Ectodermal cell (in vitro differentiated cells): ENCODE measurements around the gene MGME1. TPM values are rescaled to one million over a fixed set of nuclear protein-coding genes. Genes with fewer than 3 reads are reported as not detected.

Source experiments
- H3K27ac ChIP-seq: 2 replicates; pipeline ENCODE4 v1.7.0; 2013; ENCODE audit warnings: mild to moderate bottlenecking, low read depth, low read length; ENCODE audit not compliant: insufficient read depth, poor library complexity, severe bottlenecking
- H3K27me3 ChIP-seq: 2 replicates; pipeline ENCODE4 v1.7.0; 2013; ENCODE audit warnings: mild to moderate bottlenecking, low read length; ENCODE audit not compliant: insufficient read depth, control insufficient read depth, poor library complexity, severe bottlenecking
- H3K36me3 ChIP-seq: one replicate; pipeline ENCODE4 v1.7.0; 2013; ENCODE audit warnings: low read length; ENCODE audit not compliant: control insufficient read depth, insufficient read depth
- H3K4me1 ChIP-seq: one replicate; pipeline ENCODE4 v1.7.0; 2013; ENCODE audit warnings: low read length; ENCODE audit not compliant: control insufficient read depth, insufficient read depth
- H3K4me3 ChIP-seq: 2 replicates; pipeline ENCODE4 v1.7.0; 2013; ENCODE audit warnings: low read depth, low read length, control low read depth; ENCODE audit not compliant: insufficient read depth
- H3K9me3 ChIP-seq: 2 replicates; pipeline ENCODE4 v1.7.0; 2013; ENCODE audit warnings: mild to moderate bottlenecking, low read length, moderate library complexity; ENCODE audit not compliant: control insufficient read depth
- WGBS, 2 experiments: methylation state at CpG; one replicate each; pipeline ENCODE4 v1.1.7; 2013; ENCODE audit warnings: missing lambda C conversion rate in 2 of 2; 5-methylcytosine and 5-hydroxymethylcytosine counted together
- polyA plus RNA-seq, 4 experiments: library from polyadenylated mRNA; stranded (reverse); fragments of 50-300 nt; gene quantifications; one replicate each; pipeline ENCODE4 v1.2.3, GENCODE V29; 2013

Gene MGME1, protein sequence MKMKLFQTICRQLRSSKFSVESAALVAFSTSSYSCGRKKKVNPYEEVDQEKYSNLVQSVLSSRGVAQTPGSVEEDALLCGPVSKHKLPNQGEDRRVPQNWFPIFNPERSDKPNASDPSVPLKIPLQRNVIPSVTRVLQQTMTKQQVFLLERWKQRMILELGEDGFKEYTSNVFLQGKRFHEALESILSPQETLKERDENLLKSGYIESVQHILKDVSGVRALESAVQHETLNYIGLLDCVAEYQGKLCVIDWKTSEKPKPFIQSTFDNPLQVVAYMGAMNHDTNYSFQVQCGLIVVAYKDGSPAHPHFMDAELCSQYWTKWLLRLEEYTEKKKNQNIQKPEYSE
- polyA plus RNA-seq (2013, experiment 1 of 4) = 57.5 TPM
- 51.5 TPM for polyA plus RNA-seq (2013, experiment 2 of 4)
- 46.2 TPM for polyA plus RNA-seq (2013, experiment 3 of 4)
- polyA plus RNA-seq (2013, experiment 4 of 4) = 39.1 TPM

DNA sequence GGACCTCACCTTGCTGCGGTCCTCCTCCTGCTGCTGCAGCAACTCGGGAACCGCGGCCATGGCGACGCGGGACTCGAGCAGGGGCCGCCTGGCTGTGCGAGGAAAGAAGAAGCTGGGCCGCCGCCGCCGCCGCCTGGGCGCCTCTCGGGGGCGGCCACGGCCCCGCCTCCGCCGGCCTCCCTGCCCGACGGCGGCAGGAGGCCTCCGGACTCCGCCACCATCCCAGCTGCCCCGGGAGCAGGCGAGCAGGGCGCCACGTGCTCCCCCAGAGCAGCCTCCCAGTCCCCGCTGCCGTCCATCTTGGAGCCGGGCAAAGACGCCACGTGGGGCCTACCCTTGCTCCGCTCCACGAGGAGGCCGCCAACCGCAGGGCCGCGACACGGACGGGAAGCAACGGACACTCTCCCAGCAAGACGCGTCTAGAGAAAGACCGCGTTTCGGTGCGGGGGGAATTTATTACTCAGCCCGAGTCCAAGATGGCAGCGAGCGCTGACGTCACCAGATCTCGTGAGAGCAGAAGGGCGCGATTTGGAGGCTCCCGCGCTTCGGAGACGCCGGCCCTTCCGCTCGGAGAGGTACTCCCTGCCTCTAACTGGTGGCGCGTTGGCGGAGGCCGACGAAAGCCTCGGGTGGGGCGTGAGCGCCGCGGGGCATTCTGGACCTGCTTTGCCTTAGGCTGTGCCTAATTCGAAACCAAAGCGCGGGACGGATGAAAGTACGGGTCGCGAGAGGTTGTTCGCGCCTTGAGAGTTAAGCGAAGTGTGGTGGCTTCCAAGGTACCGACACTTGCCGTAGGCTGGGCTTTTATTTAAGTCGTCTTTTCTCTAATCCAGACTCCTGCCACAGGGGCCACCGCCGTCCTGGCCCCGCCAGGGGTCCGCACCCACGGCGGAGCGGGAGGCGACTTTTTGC, at the start of gene MGME1, which contains the start of gene SNX5:
Gene MGME1, plus strand, starts transcription at position 653 of the 912 bp plus-strand sequence. CDS start 842 bp downstream, outside the sequence.
Gene SNX5, minus strand, starts transcription at position 429 of the 912 bp plus-strand sequence. Its CDS starts 369 bp downstream, at position 60.
- peaks cover 16% of the 10 kb centered on the region for H3K4me1 ChIP-seq
- 0% methylated on average over 96 of the region's 96 CpGs for WGBS, 2 experiments

DNA sequence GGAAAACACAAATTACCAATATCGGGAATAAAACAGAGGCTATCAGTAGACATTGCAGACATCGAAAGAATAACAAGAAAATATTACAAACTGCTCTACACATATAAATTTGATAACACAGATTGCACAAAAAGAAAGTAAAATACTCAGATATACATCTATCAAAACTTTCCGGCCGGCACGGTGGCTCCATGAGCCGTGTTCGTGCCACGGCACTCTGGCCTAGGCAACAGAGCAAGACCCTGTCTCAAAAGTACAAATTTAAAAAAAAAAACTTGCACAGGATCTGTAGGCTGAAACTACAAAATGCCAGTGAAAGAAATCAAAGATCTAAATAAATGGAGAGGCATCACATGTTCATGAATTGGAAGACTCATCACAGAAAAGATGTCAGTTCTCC, 49.7 kb upstream of the MGME1 start:
- no peaks in the 10 kb centered on the region for H3K9me3 ChIP-seq
- WGBS, 2 experiments = 94 to 95% methylated on average over 8 of the region's 8 CpGs
- no peaks in the 10 kb centered on the region for H3K27me3 ChIP-seq

More for the DNA sequence above, at the start of gene MGME1, which contains the start of gene SNX5:
- peak within 1 kb of the TSS; percentile 100 for H3K27ac ChIP-seq
- H3K27me3 ChIP-seq = no peaks in the 10 kb centered on the region
- H3K9me3 ChIP-seq = no peaks in the 10 kb centered on the region
- H3K36me3 ChIP-seq = no peaks in the 10 kb centered on the region
- peak within 1 kb of the TSS; percentile 98 for H3K4me3 ChIP-seq

DNA sequence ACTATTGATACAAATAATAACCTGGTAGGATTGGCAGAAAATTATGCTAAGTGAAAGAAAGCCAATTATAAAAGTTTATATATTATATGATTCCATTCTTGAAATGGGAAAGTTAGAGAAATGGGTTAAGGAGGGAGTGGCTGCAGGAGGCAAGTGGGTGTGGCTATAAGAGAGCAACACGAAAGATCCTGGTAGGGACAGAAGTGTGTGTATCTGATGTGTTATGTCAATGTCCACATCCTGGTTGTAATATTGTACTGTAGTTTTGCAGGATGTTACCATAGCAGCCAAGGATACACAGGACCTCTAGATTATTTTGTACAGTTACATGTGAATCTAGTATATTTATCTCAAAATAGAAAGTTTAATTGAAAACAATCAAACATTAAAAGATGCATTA, 47.0 kb upstream of the MGME1 start:
- no peak overlapping the region for H3K27ac ChIP-seq
- no peaks in the 10 kb centered on the region for H3K9me3 ChIP-seq
- no peak overlapping the region for H3K4me3 ChIP-seq
- no peaks in the 10 kb centered on the region for H3K36me3 ChIP-seq
- H3K27me3 ChIP-seq = no peaks in the 10 kb centered on the region
- WGBS, 2 experiments = 55 to 61% methylated on average over 1 of the region's 1 CpG
- H3K4me1 ChIP-seq = no peaks in the 10 kb centered on the region

More for the DNA sequence above, 49.7 kb upstream of the MGME1 start:
- no peaks in the 10 kb centered on the region for H3K4me1 ChIP-seq
- H3K4me3 ChIP-seq = no peak overlapping the region
- no peaks in the 10 kb centered on the region for H3K36me3 ChIP-seq
- H3K27ac ChIP-seq = no peak overlapping the region

DNA sequence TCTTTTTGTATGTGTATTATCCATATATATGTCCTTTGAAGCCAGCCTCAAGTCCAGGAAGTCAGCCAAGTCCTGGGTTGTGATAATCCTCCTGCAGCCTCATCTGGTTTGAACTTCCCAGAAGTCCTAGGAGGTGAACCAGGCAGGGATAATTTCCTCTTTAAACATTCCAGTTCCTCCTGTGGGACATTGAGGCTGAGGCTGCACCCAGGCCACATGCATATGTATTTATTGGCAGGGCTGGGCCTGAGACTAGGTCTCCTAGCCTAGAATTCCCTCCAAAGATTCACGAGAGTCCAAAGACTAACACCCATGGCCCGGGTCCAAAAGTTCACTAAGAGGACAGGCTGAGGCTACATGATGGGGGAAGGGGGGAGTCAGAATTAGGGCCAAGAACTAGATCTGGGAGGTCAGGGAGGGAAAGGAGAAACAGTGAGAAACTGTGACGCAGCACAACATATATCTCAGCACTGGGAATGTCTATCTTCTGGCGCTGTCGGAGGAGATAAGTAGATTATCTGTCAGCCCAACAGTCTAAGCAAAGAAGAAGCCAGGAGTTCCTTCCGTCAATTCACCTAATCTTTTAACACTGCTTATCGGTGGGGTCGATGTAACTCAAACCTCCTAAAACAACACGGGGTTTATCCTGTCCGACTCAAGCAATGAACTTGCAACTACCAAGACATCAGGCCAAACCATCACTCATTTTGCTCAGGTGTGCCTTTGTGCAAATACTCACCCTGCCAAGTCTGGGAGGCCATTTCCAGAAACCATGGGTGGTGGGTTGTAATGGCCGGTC, 43.5 kb upstream of the MGME1 start:
- Histone ChIP-seq H3K27ac (no peak overlapping the region), H3K4me3 (no peak overlapping the region), H3K9me3 (no peaks in the 10 kb centered on the region), H3K4me1 (peaks cover 4% of the 10 kb centered on the region), H3K36me3 (no peaks in the 10 kb centered on the region), H3K27me3 (no peaks in the 10 kb centered on the region)
- 93 to 96% methylated on average over 11 of the region's 11 CpGs for WGBS, 2 experiments

DNA sequence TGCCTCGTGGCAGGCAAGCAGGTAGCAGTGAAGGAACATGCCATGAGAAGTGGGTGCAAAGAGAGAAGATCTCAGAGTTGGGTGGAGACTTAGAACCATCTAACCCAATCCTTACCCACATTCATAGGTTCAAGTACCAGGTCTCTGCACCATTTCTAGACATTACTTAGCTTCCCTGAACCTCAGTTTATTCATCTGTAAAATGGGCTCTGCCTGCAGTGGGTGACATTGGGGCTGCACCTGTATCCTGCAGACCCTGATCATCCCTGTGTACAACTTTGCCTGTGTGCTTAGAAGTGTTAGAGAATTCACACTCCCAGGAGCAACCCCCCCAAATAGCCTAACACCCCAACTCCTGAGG, 42.9 kb upstream of the MGME1 start:
- Histone ChIP-seq H3K27me3 (no peaks in the 10 kb centered on the region), H3K9me3 (no peaks in the 10 kb centered on the region), H3K36me3 (no peaks in the 10 kb centered on the region), H3K4me1 (peaks cover 4% of the 10 kb centered on the region), H3K27ac (no peak overlapping the region), H3K4me3 (no peak overlapping the region)
- WGBS, 2 experiments = 82 to 90% methylated on average over 1 of the region's 1 CpG

DNA sequence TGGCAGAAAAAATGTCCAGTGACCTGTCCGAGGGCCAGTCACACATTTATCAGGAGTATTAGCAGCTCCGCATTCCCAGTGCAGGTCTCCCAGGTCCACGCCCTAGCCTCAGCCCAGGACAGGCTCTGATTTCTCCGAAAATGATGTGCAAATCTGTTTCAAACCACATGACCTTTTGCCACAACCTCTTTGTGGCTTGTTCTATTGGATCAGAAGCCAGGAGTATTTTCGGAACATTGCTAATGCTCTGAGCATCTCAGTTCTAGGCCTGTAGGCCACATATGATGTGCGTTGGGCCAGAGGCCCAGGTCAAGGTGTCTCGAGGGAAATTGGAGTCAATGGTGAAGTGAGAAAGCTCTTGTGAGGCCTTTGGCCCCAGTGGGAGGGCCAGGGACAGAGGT, 40.6 kb upstream of the MGME1 start:
- 93 to 95% methylated on average over 7 of the region's 7 CpGs for WGBS, 2 experiments
- H3K9me3 ChIP-seq = no peaks in the 10 kb centered on the region
- H3K4me1 ChIP-seq = peaks cover 4% of the 10 kb centered on the region
- H3K36me3 ChIP-seq = no peaks in the 10 kb centered on the region
- H3K27me3 ChIP-seq = peaks cover 9% of the 10 kb centered on the region
- H3K4me3 ChIP-seq = no peak overlapping the region
- H3K27ac ChIP-seq = no peak overlapping the region

DNA sequence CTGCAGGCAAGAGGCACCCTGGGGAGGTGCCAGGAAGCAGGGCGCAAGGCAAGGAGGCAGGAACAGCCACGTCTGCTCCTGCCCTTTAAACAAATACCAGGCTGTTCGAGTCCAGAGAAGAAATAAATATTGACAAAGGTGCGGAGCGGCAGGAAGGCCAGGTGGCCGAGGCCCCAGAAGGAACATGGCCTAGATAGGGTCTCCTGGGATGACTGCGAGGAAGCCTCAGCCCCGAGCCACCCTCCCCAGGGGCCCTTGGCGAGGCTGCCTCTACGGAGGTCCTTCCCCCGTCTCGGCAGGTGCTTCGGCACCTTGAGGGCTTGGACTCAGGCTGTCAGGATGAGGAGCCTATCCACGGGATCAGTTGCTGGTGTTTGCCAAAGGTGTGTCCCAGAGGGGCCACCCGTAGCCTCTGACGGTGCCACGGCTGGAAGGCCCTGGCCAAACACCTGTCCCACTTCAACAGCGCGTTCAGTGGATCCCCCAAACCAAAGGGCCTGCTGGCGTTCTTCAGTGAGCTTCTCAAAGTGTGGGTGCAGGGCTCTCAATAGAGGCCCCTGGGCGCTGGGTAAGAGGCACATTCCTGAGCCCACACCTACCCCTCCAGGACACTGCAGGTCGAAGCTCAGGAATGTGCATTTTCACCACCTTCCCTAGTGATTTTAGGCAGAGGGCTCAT, 40.0 kb upstream of the MGME1 start:
- H3K36me3 ChIP-seq = no peaks in the 10 kb centered on the region
- H3K27ac ChIP-seq = no peak overlapping the region
- no peaks in the 10 kb centered on the region for H3K9me3 ChIP-seq
- peaks cover 9% of the 10 kb centered on the region for H3K4me1 ChIP-seq
- H3K27me3 ChIP-seq = peaks cover 11% of the 10 kb centered on the region
- WGBS, 2 experiments = 88 to 91% methylated on average over 22 of the region's 22 CpGs
- H3K4me3 ChIP-seq = no peak overlapping the region

DNA sequence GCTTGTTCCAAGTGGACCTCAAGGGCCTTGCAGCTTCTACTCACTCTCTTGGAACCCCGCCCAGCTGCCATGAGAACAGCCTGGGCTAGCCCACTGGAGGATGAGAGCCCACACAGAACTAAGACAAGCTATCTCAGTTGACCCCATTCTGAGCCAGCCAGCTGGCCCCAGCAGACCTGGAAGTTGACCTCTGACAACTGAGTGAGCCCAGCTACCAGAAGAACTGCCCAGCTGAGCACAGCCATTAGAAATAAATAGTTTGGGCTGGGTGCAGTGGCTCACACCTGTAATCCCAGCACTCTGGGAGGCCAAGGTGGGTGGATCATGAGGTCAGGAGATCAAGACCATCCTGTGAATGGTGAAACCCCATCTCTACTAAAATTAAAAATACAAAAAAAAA, 37.3 kb upstream of the MGME1 start:
- no peak overlapping the region for H3K27ac ChIP-seq
- H3K9me3 ChIP-seq = no peaks in the 10 kb centered on the region
- WGBS, 2 experiments = 93 to 96% methylated on average over 1 of the region's 1 CpG
- H3K4me1 ChIP-seq = peaks cover 26% of the 10 kb centered on the region
- H3K4me3 ChIP-seq = no peak overlapping the region
- peaks cover 11% of the 10 kb centered on the region for H3K27me3 ChIP-seq
- H3K36me3 ChIP-seq = no peaks in the 10 kb centered on the region

DNA sequence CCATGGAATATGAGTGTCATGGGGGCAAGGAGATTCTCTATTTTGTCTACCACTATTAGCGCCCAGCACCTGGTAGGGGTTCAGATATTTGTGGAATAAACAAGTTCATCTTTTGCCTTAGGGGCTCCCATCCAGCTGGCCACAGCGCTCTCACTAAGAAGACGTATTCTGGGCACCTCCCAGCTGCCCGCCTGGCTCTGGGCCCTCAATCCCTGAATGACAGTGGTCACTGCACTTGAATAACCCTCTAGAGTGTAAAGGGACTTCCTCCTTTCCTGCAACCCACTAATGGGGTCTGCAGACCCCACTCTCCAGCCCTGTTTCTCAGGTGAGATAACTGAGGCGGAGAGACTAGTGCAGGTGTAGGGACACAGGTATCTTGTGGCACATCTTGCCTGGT, 36.4 kb upstream of the MGME1 start:
- WGBS, 2 experiments = 90 to 94% methylated on average over 5 of the region's 5 CpGs
- H3K4me3 ChIP-seq = no peak overlapping the region
- H3K27me3 ChIP-seq = peaks cover 11% of the 10 kb centered on the region
- H3K9me3 ChIP-seq = no peaks in the 10 kb centered on the region
- peaks cover 35% of the 10 kb centered on the region for H3K4me1 ChIP-seq
- no peak overlapping the region for H3K27ac ChIP-seq
- no peaks in the 10 kb centered on the region for H3K36me3 ChIP-seq
